HG02981 (cell line): ENCODE data around the gene LCA5.
A peak's percentile ranks its signal among the peaks of the same experiment; 100 is the strongest.
"Not testable (repeated sequence)": the region's sequence is repeated elsewhere in the genome, so short reads cannot be mapped to it uniquely, and the experiment has no call there.

Experiments used
- ATAC-seq: cut with Tn5 transposase; IDR thresholded peaks from one replicate; pipeline ENCODE4 v1.9.1; 2021; ENCODE audit warnings: mild to moderate bottlenecking, moderate library complexity; ENCODE audit not compliant: unreplicated experiment

LCA5 gene

DNA sequence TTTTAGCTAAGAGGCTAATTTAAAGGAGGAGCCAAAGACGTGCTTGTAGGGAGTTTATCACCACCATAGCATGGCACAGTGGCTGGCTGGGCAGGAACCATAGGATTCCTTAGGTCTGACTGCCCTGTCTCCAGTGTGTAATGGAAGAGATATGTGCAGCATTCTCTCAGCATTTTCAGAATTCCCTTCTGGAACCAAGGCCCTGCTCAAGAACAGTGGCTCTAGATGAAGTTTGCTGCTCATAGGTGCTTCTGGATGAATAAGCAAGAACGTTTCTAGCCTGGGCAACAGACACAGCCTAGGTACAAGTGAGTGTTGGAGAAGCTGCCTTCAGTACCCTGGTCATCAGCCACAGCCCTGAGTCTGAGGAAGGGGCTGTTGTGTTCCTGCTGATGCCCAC is 69.1 kb downstream of the LCA5 start:
- ATAC-seq = no peak

DNA sequence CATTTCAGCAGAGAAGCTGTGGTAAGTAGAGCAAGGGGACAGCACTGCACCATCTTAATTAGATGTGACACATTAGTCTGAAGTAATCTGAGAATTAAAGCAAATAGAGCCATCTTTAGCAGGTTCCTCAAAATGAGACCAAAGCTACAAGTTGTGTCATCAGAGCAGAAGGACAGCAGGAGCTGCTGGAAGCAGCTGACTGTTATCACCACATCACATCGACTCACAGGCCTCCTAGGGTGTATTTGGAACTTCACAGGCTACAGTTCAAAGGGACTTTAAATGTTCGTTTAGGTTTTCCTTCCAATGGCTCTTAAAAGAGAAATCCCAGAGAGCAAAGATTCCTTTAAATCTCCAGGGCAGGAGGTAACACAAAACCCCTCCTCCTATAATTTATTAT is 69.5 kb downstream of the LCA5 start:
- no peak for ATAC-seq

GRCh38 chr6:79466207-79466834 is 70.9 kb downstream of the LCA5 start:
- peak; percentile 47 for ATAC-seq

GRCh38 chr6:79465381-79465780 is 71.8 kb downstream of the LCA5 start:
- ATAC-seq = no peak

DNA sequence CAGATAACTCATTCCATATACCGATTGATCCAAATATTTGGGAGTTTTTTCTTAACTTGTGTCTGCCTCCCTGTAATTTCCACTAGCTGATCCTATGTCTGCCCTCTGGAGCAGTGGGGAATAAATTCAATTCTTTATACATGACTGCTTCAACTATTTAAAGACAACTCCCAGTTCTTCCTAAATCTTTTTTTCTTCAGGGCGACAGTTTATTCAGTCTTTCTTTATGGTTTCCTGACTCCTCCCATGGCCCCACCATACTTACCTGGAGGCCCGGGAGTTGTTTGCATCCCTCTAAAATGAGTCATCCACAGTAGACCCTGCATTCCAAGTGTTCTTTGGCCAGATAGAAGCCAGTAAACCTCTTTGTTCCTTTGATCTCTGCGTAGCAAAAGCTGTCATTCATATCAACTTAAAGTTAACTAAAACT is 73.6 kb downstream of the LCA5 start:
- ATAC-seq = no peak

- no peak for ATAC-seq
Observed at GRCh38 chr6:79461205-79461604, 76.0 kb downstream of the LCA5 start.

GRCh38 chr6:79455446-79455845 is 81.8 kb downstream of the LCA5 start:
- no peak for ATAC-seq

DNA sequence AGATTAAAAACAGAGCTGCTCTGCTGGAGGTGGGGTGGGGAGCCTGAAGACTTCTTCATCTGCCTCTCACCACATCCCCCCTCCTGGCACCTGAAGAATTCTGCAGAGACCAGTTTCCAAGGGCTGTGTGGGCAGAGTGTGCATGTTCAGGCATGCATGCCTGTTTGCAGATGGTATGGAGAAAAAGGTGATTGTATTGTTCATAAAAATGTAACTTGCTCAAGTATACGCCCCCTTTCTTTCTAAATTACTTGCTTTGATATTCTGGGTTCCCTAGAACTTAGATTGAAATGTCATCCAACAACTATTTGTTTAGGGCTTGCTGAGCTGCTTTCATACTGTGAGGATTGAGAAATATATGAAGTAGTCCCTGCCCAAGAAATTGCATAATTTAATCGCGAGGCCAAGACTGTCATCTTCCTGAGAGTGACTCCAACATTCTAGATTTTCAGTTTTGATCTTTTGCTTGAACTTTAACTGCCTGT is 83.6 kb downstream of the LCA5 start:
- ATAC-seq = no peak

GRCh38 chr6:79450984-79451383 is 86.2 kb downstream of the LCA5 start:
- no peak for ATAC-seq

GRCh38 chr6:79446006-79446405 is 91.2 kb downstream of the LCA5 start:
- no peak for ATAC-seq

- not testable (repeated sequence) for ATAC-seq
Observed at GRCh38 chr6:79443876-79444275, 93.4 kb downstream of the LCA5 start.

DNA sequence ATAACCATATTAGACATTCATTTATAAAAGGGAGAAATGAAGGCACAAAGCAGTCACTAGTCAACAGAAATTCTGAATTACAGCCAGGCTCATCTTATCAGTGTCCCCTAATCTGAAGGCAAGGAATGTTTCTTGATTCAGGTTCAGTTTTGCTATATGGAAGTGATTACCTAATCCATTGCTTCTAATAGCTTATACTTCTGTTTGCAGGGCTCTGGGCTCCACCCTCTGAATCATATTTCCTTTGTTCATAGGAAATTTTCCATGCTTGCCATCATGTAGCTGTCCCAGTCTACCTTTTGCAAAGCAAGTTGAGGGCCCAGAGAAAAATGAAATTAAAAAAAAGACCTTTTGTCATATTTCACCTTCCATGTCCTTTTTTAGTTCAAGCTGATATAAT is 96.0 kb downstream of the LCA5 start:
- no peak for ATAC-seq

- ATAC-seq = no peak
Observed at GRCh38 chr6:79440598-79440997, 96.6 kb downstream of the LCA5 start.

- ATAC-seq = no peak
Observed at GRCh38 chr6:79438030-79438429, 99.2 kb downstream of the LCA5 start.

- ATAC-seq = no peak
Observed at GRCh38 chr6:79436241-79436640, 101.0 kb downstream of the LCA5 start.

- no peak for ATAC-seq
Observed at GRCh38 chr6:79435746-79436145, 101.5 kb downstream of the LCA5 start.
